Kidney (tissue), 14 donors: ENCODE measurements around the gene LIX1. TPM values are rescaled to one million over a fixed set of nuclear protein-coding genes. Genes with fewer than 3 reads are reported as not detected.

ENCODE experiments used
- DNase-seq, 5 donors: peaks; one replicate each; pipeline ENCODE4 v3.0.0-alpha.2; 2013 to 2020
- FAIRE-seq: peaks from 2 replicates; lab custom pipeline; 2012; peaks lifted over from hg19 to GRCh38; lab: Jason Lieb, UNC
- H3K27ac ChIP-seq, 2 donors: one replicate each; pipeline ENCODE4 v1.7.0; 2013; ENCODE audit warnings: low read depth in 2 of 2, low read length in 2 of 2, inconsistent platforms in 1 of 2
- H3K27me3 ChIP-seq: one replicate; pipeline ENCODE4 v1.7.1; 2013; ENCODE audit warnings: low read length, inconsistent platforms; ENCODE audit not compliant: control insufficient read depth, insufficient read depth
- H3K36me3 ChIP-seq, 3 donors: one replicate each; pipeline versions ENCODE4 v1.7.0 to v1.7.1; 2013; ENCODE audit warnings: low read length in 3 of 3, control low read depth in 1 of 3, inconsistent platforms in 1 of 3; ENCODE audit not compliant: insufficient read depth in 3 of 3, control insufficient read depth in 2 of 3
- H3K4me1 ChIP-seq, 3 donors: one replicate each; pipeline versions ENCODE4 v1.7.0 to v1.7.1; 2013; ENCODE audit warnings: low read length in 3 of 3, inconsistent platforms in 1 of 3, low read depth in 1 of 3; ENCODE audit not compliant: control insufficient read depth in 2 of 3, insufficient read depth in 2 of 3
- H3K4me3 ChIP-seq, 3 donors: one replicate each; pipeline versions ENCODE4 v1.7.0 to v1.8.1; 2013; ENCODE audit warnings: low read length in 3 of 3, control low read depth in 1 of 3, inconsistent platforms in 1 of 3
- H3K9ac ChIP-seq, 3 donors: one replicate each; pipeline versions ENCODE4 v1.7.0 to v1.7.1; 2013; ENCODE audit warnings: low read length in 3 of 3, control low read depth in 1 of 3, inconsistent platforms in 1 of 3
- H3K9me3 ChIP-seq, 3 donors: one replicate each; pipeline versions ENCODE4 v1.7.0 to v1.7.1; 2013; ENCODE audit warnings: low read length in 3 of 3, control low read depth in 1 of 3, inconsistent platforms in 1 of 3; ENCODE audit not compliant: control insufficient read depth in 2 of 3, insufficient read depth in 1 of 3
- intact Hi-C: fragments of 100-400 bp; cut with DNase I; formaldehyde crosslinking; loops from one replicate; pipeline ENCODE4 v1.11.1; 2022
- polyA plus RNA-seq: library from polyadenylated mRNA; stranded (reverse); fragments of 350-450 nt; fragmentation: Illumina TruSeq; extraction: RNeasy Lipid Tissue Mini Kit (QIAGEN cat#74804); gene quantifications from one replicate; pipeline ENCODE4 v1.2.3, GENCODE V29; 2014; ENCODE audit warnings: low read depth, low replicate concordance; ENCODE audit not compliant: insufficient read depth
- total RNA-seq: library from RNA; stranded (reverse); fragmentation: NEBNext Ultra II Directional; extraction: Animal tissue kit (Norgen Biotek cat#: 25700); gene quantifications from one replicate; pipeline ENCODE4 v1.2.1, GENCODE V29; 2021
- TF ChIP-seq, protein P1 (sequence below): IDR thresholded peaks from 3 replicates; pipeline ENCODE4 v1.5.1; 2012; ENCODE audit warnings: mild to moderate bottlenecking, moderate library complexity, borderline replicate concordance; ENCODE audit not compliant: insufficient read depth; ENCODE audit errors: extremely low read depth
- donor health status: control.
- donor health status: control.
- donor health status: control.
- donor health status: control.
- donor health status: control.
- donor health status: DM: yes; HTN: yes; CAD: no.
- donor health status: Normal renal cell carcinoma (clear cell type).

LIX1 gene
- total and polyA plus RNA-seq, 2 donors from 2014 or later: 0.65 to 33.4 TPM

DNA sequence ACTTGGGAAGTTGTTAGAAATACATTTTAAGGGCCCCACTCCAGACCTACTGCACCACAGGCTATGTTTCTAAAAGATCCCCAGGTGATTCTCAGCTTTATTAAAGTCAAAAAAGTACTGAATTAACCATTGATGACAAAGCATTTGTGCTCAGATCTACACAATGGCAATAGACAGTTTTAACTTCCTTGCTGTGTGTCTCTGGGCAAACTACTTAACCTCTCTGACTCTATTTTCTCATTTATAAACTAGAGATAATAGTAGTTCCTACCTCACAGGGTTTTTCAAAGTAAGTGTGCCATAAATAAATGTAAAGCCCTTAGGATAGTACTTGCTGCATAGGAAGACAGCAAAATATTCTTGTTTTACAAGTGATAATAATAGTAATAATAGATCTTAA lies 66.3 kb downstream of the LIX1 start:
- intact Hi-C loops: no loop called here
- Histone ChIP-seq H3K4me3 (no peak overlapping the region), H3K4me1 (peaks cover 0 to 10% (median 2%) of the 10 kb centered on the region in 3 donors), H3K9me3 (no peaks in the 10 kb centered on the region), H3K36me3 (no peaks in the 10 kb centered on the region), H3K9ac (no peak overlapping the region), H3K27me3 (no peaks in the 10 kb centered on the region), H3K27ac (no peak overlapping the region)
- DNase-seq (no peak), FAIRE-seq (no peak)
- TF ChIP-seq, protein P1, sequence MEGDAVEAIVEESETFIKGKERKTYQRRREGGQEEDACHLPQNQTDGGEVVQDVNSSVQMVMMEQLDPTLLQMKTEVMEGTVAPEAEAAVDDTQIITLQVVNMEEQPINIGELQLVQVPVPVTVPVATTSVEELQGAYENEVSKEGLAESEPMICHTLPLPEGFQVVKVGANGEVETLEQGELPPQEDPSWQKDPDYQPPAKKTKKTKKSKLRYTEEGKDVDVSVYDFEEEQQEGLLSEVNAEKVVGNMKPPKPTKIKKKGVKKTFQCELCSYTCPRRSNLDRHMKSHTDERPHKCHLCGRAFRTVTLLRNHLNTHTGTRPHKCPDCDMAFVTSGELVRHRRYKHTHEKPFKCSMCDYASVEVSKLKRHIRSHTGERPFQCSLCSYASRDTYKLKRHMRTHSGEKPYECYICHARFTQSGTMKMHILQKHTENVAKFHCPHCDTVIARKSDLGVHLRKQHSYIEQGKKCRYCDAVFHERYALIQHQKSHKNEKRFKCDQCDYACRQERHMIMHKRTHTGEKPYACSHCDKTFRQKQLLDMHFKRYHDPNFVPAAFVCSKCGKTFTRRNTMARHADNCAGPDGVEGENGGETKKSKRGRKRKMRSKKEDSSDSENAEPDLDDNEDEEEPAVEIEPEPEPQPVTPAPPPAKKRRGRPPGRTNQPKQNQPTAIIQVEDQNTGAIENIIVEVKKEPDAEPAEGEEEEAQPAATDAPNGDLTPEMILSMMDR: no peak

DNA sequence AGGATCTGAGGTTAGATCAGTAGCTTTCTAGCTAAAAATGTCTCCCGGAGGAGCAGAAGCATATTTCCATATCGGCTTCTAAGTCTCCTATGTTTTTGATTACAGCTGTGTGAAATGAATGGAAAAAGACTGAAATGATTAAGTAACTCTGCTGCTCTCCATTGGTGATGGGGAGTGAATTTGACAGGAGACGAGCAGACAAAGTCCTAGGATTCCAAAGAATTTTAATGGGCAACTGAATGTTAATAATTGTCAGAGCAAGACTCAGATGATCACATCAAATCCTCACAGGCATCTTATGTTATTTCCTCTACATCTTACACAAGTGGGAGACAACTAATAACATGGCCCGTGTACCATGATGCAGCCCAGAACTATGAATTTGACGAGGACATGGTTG lies 66.8 kb downstream of the LIX1 start:
- Histone ChIP-seq H3K4me3 (no peak overlapping the region), H3K9me3 (no peaks in the 10 kb centered on the region), H3K36me3 (no peaks in the 10 kb centered on the region), H3K27ac (peak overlapping the region in 1 of 2 donors; percentile 30), H3K27me3 (no peaks in the 10 kb centered on the region), H3K4me1 (peaks cover 0 to 10% (median 2%) of the 10 kb centered on the region in 3 donors), H3K9ac (no peak overlapping the region)
- peak in 2 of 5 donors; percentile 47 to 69 for DNase-seq
- no peak for FAIRE-seq
- intact Hi-C loops: no loop called here
- TF ChIP-seq, protein P1: no peak

DNA sequence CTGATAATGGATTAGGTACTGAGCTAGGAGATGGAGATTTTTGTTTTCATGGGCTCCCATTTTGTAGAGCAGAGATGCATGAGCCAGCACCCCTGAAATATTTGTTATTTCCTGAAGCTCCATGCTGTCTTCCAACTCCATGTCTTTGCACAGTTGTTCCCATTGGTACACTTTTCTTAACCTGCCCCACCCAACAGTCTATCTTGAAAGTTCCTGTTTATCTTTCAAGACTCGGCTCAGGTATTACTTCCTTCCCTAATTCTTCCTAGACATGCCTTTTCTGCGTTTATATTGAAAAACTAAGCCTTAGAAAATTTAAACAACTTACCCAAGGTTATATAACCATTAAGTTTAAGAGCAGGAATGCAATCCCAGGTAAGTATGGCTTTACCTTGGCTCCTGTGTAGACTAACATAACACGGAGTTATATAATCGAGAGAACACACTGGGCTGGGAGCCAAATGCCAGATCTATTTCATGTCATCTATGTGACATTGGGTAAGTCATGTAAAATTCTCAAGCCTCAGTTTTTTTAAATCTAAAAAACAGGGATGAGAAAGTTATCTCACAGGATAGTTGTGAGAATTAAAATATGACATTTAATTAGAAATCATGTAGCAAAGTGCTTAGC lies 67.4 kb downstream of the LIX1 start:
- Histone ChIP-seq H3K4me1 (peaks cover 0 to 10% (median 2%) of the 10 kb centered on the region in 3 donors), H3K9ac (no peak overlapping the region), H3K27me3 (no peaks in the 10 kb centered on the region), H3K4me3 (no peak overlapping the region), H3K36me3 (no peaks in the 10 kb centered on the region), H3K9me3 (no peaks in the 10 kb centered on the region), H3K27ac (no peak overlapping the region)
- no peak for DNase-seq
- FAIRE-seq: no peak
- intact Hi-C loops: no loop called here
- TF ChIP-seq, protein P1: no peak
